Hematopoietic multipotent progenitor cell treated with erythropoietin and hydrocortisone succinate and interleukin-3 and kit ligand, for 6 days (in vitro differentiated cells): Measurements from ENCODE around the gene PCDH12.

Experiments used
- DNase-seq: peaks from one replicate; pipeline ENCODE4 v3.0.0-alpha.2; 2015

Gene PCDH12

GRCh38 chr5:141966275-141966962 lies 8.4 kb upstream of the PCDH12 start:
- DNase-seq: no peak

- no peak for DNase-seq
Measured at GRCh38 chr5:141965071-141965470, 7.1 kb upstream of the PCDH12 start.

- no peak for DNase-seq
Measured at GRCh38 chr5:141963701-141964100, 5.7 kb upstream of the PCDH12 start.

- DNase-seq: no peak
Measured at GRCh38 chr5:141961466-141961865, 3.5 kb upstream of the PCDH12 start.

- peak; percentile 97 for DNase-seq
Measured at GRCh38 chr5:141960449-141961323, 2.7 kb upstream of the PCDH12 start.

- DNase-seq: peak; percentile 56
Measured at GRCh38 chr5:141960018-141960417, 2.0 kb upstream of the PCDH12 start.

- no peak for DNase-seq
Measured at GRCh38 chr5:141958546-141959172, 657 bp upstream of the PCDH12 start.

- DNase-seq: peak; percentile 30
Measured at GRCh38 chr5:141957367-141957996, 520 bp downstream of the PCDH12 start.

GRCh38 chr5:141954194-141954593 lies 3.8 kb downstream of the PCDH12 start:
- no peak for DNase-seq

- no peak for DNase-seq
Measured at GRCh38 chr5:141952020-141952419, 6.0 kb downstream of the PCDH12 start.

GRCh38 chr5:141951332-141951781 lies 6.6 kb downstream of the PCDH12 start:
- peak; percentile 36 for DNase-seq

GRCh38 chr5:141950207-141951005 lies 7.6 kb downstream of the PCDH12 start:
- no peak for DNase-seq

- no peak for DNase-seq
Measured at GRCh38 chr5:141949511-141949910, 8.5 kb downstream of the PCDH12 start.

- no peak for DNase-seq
Measured at GRCh38 chr5:141948812-141949211, 9.2 kb downstream of the PCDH12 start.

- no peak for DNase-seq
Measured at GRCh38 chr5:141947316-141947715, 10.7 kb downstream of the PCDH12 start.

GRCh38 chr5:141945511-141946051 lies 12.4 kb downstream of the PCDH12 start:
- DNase-seq: no peak

- no peak for DNase-seq
Measured at GRCh38 chr5:141944076-141944475, 13.9 kb downstream of the PCDH12 start.

GRCh38 chr5:141942185-141942857 lies 15.7 kb downstream of the PCDH12 start:
- no peak for DNase-seq

GRCh38 chr5:141941779-141942178 lies 16.2 kb downstream of the PCDH12 start:
- DNase-seq: no peak

- DNase-seq: no peak
Measured at GRCh38 chr5:141941307-141941706, 16.7 kb downstream of the PCDH12 start.

GRCh38 chr5:141940695-141941271 lies 17.2 kb downstream of the PCDH12 start:
- no peak for DNase-seq
